Suppressor macrophage treated with lipopolysaccharide for 1 hour (primary cell): ENCODE measurements around the gene E2F7.

ENCODE experiments used
- DNase-seq, 3 donors: peaks; one replicate each; pipeline ENCODE4 v3.0.0-alpha.2; 2020 to 2022

E2F7 gene

DNA sequence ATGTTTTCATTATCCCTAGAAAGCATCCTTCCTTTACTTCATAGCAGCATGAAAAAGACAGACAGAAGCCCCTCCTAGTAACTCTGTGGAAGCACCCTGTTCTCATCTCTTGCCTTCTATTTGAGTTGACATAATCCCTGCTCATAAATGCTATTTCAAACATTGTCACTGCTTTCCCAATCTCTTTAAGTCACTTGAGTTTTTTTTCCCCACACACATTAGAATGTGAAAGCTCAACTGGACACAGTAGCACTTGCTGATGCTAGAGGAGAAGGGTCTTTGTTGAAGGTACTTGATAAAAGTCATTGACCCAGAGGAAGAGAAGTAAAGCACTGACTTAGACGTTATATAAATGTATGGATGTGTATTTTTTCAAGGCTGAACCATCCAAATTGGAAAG, 3.0 kb downstream of the E2F7 start:
- no peak for DNase-seq

DNA sequence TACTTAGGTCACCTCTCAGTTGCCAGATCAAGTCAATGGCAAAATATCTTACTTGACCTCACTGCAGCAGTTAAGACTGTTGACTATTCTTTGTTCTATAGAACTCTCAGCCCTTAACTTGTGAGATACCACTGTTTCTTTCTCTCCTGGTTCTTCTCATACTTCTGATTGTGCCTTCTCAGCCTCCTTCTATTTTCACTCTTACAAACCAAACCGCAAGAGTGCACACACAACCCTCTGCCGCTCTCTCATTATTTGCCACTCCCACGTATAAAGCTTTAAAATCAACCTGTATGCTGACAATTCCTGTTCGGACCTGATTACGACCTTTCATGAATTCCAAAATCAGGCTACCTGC, 4.5 kb downstream of the E2F7 start:
- DNase-seq, result no peak

DNA sequence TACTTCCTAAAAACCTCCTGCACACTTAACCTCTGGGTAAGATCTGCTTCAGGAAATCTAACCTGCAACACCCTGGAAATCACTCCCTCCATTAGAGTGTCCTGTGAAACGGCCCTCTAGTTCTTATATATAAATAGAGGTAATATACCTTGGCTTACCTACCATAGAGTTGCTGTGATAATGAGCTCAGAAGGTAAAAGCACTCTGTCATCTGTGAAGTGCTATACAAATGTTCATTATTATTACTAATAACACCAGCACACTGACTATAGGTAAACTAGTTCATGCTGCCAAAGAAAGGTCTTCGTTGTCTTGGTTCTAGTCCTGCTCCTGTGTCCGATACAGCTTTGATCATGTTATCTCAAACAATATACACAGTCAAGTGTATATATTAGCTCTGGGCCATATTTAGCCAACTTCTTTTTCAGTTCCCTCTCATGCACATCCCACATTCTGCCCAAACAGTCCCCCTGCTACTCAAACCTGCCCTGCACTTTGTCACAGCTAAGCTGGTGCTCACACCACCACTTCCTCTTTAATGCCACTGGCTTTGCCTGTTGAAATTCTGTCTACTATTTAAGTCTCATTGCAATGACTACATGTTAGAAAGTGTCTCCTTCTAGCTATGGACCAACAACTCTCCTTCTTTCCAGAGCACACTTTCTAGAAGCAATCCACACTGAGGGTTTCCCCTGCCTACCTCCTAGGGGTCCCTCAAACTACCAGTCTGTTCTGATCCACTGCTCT, 5.1 kb downstream of the E2F7 start:
- DNase-seq, result peak; percentile 58 to 70 (median 65)

DNA sequence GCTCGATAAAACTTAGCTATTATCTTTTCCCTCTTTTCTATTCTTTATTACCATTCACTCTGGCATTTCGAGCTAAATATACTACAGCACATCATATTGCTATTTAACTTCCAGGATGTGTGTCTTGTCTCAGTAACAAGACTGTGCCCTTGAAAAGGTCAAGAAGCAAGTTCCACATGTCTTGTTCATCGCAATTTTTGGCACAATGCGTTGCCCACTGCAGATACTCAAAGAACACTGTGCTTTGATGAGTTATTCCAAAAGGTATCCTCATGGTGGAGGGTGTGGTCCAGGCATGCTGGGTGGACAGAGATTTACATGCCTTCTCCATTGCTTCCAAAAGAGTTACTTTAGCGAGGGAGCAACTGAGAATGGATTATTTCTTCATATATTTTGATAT, 6.6 kb downstream of the E2F7 start:
- DNase-seq, result no peak

DNA sequence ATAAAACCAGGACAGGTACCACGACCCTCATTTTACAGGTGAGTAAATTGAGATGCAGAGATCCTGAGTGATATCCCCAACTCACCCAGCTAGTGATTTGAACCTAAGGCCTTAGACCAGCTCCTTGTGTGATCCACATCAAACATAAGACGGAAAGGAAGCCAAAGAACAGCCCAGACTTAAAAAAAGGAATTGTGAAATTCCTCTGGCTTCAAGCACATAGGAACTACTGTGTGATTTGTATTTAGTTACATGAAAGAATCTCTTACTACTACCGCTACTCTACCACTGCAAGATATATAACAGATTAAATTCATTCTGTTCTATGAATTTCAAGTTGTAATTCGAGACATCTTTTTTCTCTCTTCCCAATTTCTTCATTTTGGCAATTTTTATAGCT, 10.5 kb downstream of the E2F7 start:
- DNase-seq, result no peak

DNA sequence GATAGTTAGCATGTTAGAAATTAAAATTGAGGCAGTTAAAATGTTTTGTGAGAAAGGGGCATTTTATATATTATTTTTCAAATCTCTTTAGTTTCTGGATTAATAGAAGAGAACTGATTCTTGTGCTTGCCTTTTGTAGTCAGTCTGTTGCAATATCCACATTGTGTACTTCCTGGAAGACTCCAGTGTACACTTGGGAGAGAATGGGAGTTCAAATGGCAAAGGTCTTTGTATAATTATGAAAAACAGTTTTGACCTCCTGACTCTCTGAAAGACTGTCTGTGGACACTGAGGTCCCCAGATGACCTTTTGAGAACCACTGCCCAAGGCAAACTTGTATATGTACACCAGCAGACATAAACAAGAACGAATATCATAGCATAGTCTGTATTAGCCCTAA, 12.1 kb downstream of the E2F7 start:
- DNase-seq, result no peak

DNA sequence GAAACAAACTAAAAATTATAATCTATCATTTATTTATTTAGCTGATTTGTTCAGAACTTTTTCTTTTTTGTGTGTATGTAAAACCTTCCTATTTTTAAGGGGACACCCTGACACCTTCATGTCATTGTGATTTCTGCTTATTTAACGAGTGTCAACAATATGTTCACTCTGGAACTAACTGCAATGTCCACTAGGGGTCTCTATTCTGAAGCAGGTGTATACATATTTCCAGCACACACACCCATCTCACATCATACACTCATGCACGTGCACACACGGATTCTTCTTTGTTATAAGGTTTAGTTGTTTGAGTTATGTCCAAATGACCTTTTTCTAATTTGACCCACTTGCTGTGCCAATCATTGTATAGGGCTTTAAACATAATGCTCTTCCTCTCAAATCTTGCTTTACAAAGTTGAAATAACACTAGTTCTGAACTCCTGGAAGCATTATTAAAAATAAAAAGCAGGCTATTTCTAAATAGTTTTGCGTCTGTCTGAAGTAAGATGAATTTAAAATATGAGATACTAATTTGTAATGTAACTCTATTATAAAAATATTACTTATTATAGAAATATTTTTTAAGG, 15.5 kb downstream of the E2F7 start:
- DNase-seq, result peak; percentile 69 to 76 (median 70)

DNA sequence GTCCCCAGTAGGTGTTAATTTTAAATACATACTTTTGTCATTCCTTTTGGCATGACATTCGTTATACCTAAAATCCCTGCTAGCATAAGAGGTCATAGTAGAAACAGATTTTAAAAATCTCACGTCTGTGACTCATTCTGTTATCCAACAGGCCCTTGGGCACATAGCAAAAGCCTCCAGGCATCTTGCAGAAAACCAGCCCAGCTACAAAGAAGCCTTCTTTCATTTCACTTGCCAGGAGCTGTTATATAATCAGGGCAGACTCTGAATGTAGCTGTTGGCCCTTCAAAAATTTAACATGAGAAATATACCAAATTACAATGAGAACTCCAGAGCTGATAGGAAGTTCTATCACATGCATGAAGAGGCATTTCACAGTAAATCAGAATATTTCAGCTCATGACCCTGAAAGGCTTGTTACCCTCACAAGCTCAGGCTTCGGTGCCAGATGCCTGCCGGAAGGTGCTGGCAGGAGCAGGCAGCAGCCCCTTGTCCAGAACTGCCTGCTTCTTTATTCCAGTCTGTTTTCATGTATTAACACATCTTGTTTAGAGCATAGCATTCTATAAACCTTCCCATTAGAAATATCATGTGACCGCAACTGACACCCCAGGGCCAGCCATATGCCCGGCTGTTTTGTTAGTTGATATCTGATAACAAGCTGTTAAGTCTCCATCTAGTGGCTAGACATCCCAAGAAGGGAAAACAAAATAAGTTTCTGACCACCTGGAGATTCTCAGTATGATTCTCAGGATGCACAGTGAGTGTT, 17.8 kb downstream of the E2F7 start:
- no peak for DNase-seq

DNA sequence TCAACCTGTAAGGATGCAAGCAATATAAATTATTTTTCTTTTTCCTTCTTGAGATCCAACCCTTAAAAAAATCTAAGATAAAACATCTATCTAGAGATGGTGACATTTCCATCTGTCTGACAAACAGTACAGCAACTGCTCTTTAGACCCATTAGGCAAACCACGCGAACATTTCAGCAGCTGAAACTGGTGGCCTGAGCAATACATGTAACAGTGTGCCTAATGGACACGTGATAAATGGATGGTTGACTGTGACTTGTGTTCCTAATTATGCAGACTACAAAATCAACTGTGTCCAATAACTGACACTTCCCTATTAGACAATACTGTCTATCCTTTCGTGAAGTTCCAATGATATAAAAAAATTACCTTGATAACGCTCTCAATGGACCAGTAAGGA, 18.9 kb downstream of the E2F7 start:
- DNase-seq, result no peak

DNA sequence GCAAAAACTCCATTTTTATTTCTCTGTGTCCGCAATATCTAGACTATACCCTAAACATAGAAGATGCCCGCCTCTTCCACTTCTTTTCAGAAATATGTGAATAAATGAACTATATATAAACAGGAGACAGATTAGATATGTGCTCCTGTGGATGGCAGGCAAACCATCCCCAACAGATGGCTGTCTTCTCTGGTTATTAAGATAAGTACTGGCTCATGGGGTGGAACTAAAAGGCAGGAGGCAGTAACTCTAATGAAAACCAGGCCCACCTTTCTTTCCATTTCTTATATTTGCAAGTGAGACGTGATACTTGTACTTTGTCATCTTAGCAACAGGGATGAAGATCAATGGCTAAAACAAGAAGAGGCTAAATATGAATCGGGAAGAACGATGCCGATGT, 20.2 kb downstream of the E2F7 start:
- no peak for DNase-seq

DNA sequence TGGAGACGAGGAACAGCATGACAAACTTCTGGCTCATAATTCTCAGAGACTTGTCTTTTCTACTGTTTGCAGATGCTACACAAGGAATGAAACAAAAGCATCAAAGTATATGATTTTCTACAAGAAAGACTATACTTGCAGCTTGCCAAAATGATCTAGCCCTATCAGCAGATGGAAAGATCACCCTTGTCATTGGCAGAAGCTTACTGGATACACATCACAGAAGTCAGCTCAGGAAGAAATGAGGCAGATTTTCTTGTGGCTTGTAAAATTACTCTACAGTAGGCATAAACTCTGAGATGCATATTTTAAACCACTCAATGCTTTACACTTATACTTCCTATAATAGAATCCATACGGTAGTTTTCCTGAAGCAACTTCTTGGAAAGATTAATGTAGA, 20.6 kb downstream of the E2F7 start:
- no peak for DNase-seq

DNA sequence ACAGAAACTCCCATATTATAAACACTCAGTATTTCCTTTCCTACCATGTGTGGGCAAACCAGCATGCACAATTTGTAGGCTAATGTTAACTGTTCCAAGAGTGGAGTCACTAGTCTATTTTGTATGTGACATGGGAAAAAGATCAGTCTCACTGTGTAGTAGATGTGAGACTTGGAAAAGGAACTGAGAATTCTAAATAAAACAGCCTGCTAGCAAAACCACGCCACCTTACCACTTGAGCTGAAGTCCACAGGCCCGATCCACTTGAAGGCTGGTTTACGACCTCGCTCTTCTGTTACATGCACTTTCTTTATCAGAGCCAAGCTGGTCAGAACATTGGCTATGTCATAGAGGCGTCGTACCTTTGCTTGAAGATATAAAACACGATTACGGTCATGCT, 22.5 kb downstream of the E2F7 start:
- no peak for DNase-seq

DNA sequence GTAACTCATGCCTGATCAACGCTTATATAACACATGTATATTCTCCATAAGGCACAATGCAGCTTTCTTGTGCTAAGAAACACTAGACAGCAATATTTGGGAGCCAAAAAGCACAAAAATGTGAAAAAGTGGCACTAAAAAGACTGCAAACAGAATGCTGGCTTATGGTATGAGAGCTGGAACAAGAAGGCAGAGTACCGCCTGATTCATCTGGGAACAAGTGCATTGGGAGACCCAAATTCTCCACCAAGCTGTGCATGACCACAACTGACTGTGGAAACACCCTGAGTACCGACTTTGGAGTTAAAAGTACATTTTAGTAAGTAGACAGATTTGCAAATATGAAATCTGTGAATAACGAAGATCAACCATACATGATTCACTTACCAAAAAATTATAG, 25.1 kb downstream of the E2F7 start:
- DNase-seq, result no peak

DNA sequence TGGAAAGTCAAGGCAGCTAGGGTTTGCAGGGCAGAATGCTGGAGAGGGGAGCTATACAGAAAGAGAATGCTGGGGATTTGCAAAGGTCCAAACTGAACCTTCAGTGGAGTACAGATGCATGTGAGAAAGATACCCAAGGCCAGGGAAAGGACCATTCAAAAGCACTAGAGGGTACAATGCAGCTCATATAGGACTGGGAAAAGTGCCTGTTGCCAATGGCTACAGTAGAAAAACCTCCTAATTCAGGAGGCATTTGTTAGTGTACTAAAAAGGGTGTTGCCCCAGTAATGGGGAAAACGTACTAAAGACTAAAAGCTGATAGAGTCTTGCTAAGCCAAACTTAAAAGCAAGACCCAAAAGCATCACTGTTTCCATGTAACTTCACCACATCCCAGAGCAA, 30.1 kb downstream of the E2F7 start:
- DNase-seq, result no peak

DNA sequence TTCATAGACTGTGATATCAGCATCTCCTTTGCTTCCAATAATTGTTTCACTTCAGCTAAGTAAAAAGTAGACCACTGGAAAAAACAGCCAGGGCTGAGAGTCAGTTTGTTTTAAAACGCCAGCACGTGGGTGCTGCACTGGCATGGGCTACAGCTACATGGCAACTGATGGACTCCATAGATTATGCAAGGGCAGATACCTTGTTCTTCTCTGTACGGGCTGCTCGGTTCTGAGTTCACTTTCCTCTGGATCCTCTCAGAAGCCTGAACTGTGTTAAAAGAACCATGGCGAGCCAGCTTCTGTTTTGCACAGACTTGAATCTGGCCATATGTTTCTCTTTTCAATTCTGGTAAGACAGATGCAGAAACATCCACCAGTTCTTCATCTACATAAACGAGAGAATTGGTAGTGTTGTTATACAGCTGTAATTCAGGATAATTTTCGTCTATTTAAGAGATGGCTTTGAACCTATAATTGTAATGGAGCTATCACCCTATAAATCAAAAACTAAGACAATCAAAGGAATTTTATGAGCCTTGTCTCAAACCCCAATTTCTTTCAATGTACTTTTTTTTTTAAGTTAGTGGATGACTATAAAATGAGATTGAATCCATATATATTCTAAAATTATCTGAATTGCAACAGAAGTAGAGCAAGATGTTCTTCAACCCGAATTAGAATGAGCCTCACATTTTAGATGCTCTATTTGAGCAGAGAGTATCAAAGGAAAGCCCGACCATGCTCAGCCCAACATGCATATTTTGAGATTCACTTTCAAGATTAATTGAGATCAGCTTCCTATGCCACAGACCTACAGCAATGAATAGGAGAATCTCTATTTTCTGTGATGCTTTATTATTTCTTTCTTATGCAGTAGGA, 31.5 kb downstream of the E2F7 start:
- no peak for DNase-seq

DNA sequence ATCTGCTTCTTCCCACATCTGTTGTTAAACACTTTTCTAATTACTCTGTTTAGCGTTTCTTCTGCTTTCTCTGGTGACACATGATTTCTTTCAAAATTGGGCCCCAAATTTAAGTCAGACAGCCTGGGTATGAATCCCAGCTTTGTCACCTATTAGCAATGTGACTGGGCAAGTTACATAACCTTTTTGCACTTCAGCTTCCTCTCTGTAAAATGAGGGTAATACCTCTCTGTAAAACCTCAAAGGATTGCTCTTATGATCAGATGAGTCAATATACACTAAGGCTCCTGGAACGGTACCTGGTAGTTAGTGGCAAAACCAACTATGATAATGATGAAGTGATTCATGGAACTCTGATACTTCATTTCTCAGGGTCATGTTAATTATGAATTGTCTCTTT, 33.0 kb downstream of the E2F7 start:
- peak; percentile 6 to 44 (median 39) for DNase-seq

DNA sequence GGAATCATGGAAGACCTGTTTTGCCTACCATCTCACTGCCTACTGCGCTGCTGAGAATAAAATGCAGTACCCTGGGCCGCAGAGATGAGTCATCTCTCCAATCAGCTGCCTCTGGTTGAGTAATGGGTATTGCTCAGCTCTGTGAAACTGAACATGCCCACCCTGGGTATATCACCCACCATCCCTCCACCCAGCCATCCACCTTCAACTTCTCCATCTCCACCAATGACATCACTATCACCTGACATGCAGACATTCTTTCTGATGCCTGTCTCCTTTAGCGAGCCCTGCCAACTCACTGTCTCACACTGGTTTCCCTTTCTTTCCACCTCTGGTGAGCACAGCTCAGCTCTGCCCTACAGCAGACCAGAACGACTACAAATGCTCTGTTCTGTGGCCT, 33.6 kb downstream of the E2F7 start:
- DNase-seq, result peak; percentile 29 to 62 (median 40)

DNA sequence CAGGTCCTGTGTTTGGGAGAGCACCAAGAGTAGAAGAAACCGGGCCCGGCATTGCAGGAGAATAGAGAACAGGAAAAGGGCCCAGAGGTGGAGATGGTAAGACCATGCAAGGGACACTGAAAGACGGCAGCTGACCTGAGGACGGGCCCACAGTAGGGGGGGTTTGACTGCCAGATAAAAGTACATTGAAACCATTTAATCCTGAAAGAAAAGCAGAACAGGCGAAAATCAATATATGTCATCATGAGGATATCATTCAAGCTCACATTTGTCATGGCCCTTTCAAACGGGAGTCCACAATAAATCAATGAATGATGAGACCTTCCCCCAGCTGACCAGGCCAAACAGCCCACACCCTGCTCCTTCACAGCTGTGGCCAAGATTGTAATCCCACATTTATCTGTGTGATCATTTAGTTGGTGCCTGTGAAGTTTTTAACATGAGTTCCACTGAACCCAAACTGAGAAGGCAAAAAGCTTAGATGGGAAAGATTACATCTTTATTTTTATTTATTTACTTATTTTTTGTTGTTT, 39.5 kb downstream of the E2F7 start:
- no peak for DNase-seq

DNA sequence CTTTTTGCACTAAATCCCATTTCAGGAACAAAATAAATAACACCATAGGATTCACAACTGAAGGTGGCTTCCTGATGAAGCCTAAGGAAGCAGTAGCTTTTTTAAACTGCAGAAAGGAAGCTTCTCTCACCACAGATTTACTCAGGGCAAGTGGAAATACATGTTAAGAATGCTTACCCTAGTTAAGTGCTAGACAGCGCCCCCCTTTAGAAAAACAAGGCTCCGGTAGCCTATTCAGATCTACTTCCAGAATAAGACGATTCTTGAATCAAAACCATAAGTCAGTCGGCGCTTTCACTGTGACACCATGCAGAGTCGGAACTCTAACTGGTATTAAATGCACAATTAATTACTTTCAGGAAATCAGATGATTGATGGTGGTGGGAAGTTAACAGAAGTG, 41.9 kb downstream of the E2F7 start:
- no peak for DNase-seq

DNA sequence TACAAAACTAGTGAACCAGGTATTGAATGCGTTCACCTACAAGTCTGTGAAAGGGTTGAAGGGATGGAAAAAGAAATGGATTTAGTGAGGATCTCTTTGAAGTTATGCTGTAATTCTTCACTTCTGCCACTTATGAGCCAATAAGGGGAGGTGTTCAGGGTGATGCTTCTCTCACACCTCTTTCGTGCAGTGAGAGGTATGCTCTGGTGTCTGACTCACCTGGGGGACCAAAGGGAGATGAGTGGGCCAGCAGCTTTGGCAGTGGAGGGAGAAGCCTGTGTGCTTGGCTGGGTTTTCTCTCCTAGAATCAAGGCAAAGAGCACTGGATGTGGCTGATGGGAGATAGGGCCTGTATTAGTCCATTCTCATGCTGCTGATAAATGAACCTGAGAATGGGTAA, 45.4 kb downstream of the E2F7 start:
- no peak for DNase-seq

DNA sequence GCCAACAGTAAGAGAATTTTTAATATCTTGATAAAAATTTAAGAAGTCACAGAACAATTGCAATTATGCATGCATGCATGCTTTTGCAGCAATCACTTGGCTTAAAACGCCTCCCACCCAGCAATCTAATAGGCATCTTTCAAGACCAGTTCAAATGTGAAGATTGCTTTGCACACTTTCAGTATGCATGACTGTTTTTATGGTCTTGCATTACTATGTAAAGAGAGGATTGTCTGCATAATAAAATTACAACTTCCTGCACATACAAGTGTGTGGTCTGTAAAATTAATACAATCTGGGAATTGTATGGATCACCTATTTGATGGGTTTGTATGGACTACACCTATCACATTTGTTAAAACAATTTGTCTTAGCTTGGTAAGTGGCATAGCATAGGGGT, 48.8 kb downstream of the E2F7 start:
- no peak for DNase-seq

DNA sequence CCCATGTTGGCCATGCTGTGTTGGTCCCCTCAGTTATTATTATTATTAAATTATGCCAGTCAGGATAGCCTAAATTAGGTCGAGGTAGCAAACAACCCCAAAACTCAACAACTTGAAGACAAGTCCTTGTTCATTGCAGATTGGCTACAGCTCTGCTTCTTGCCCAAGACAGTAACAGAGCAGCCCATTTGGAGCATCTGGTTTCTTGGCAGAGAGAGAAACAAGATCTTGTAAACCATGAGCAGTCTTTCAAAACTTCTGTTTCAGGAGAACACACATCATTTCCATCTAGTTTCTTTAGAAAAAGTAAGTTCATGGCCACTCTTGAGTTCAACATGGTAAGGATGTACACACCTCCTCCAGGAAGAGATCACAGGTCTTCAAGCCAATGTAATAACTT, 52.3 kb downstream of the E2F7 start:
- no peak for DNase-seq
